Suprapubic skin (tissue), 4 donors: ENCODE data around the gene ADGRF4. TPM values are rescaled to one million over a fixed set of nuclear protein-coding genes. Genes with fewer than 3 reads are reported as not detected.

ENCODE experiments used
- DNase-seq, 2 donors: peaks; one replicate each; pipeline ENCODE4 v3.0.0-alpha.2; 2019; ENCODE audit warnings: low spot score in 2 of 2
- H3K27ac ChIP-seq: fragments of 200-600 bp; sonication (generic); one replicate; pipeline ENCODE4 v1.5.1; 2019
- H3K27me3 ChIP-seq: fragments of 200-600 bp; sonication (generic); one replicate; pipeline ENCODE4 v1.5.1; 2019
- H3K36me3 ChIP-seq: fragments of 200-600 bp; sonication (generic); one replicate; pipeline ENCODE4 v1.5.1; 2019
- H3K4me1 ChIP-seq: fragments of 200-600 bp; sonication (generic); one replicate; pipeline ENCODE4 v1.5.1; 2019
- H3K4me3 ChIP-seq: fragments of 200-600 bp; sonication (generic); one replicate; pipeline ENCODE4 v1.5.1; 2019; ENCODE audit warnings: mild to moderate bottlenecking
- H3K9me3 ChIP-seq: fragments of 200-600 bp; sonication (generic); one replicate; pipeline ENCODE4 v1.5.1; 2019
- CTCF ChIP-seq, 2 donors: fragments of 200-600 bp in 1 of 2; fragments of 450-650 bp in 1 of 2; sonication (generic) in 1 of 2; IDR thresholded peaks; one replicate each; pipeline ENCODE4 v1.5.1; 2016 to 2019; ENCODE audit warnings: antibody characterized with exemption in 2 of 2, mild to moderate bottlenecking in 1 of 2, moderate library complexity in 1 of 2
- EP300 ChIP-seq: sonication (generic); formaldehyde crosslinking; IDR thresholded peaks from one replicate; pipeline ENCODE4 v1.6.1; 2017; ENCODE audit warnings: antibody characterized with exemption
- POLR2A ChIP-seq, 2 donors: fragments of 450-650 bp; IDR thresholded peaks; one replicate each; pipeline ENCODE4 v1.6.1; 2017; ENCODE audit warnings: antibody characterized with exemption in 2 of 2, mild to moderate bottlenecking in 2 of 2, moderate library complexity in 2 of 2
- POLR2AphosphoS5 ChIP-seq, 3 donors: sonication (generic); formaldehyde crosslinking; IDR thresholded peaks; one replicate each; pipeline ENCODE4 v1.6.1; 2017; ENCODE audit warnings: antibody characterized with exemption in 3 of 3
- WGBS: methylation state at CpG from one replicate; pipeline ENCODE4 v1.1.5; 2018; 5-methylcytosine and 5-hydroxymethylcytosine counted together
- total RNA-seq, 4 donors: library from RNA; depleted of rRNA; stranded (reverse); fragments of >200 nt; gene quantifications; one replicate each; pipeline ENCODE4 v1.1.0, GENCODE V29; 2016

ADGRF4 gene
- total RNA-seq, 4 donors from 2014 or later, result 38.9 to 74.3 (median 45.3) TPM

GRCh38 chr6:47654255-47654654, 44.1 kb upstream of the ADGRF4 start:
- peaks cover 9% of the 10 kb centered on the region for H3K4me1 ChIP-seq
- DNase-seq, result no peak
- no peak overlapping the region for H3K4me3 ChIP-seq
- H3K36me3 ChIP-seq, result no peaks in the 10 kb centered on the region
- 87% methylated on average over 4 of the region's 4 CpGs for WGBS
- no peaks in the 10 kb centered on the region for H3K27me3 ChIP-seq
- no peak overlapping the region for H3K27ac ChIP-seq
- no peak for TF ChIP-seq EP300
- no peak for TF ChIP-seq CTCF (IDR thresholded peaks at IDR 0.05)
- TF ChIP-seq POLR2AphosphoS5 (IDR thresholded peaks at IDR 0.05), result no peak
- TF ChIP-seq POLR2A (IDR thresholded peaks at IDR 0.05), result no peak
- no peaks in the 10 kb centered on the region for H3K9me3 ChIP-seq

- Histone ChIP-seq H3K27me3 (no peaks in the 10 kb centered on the region), H3K27ac (no peak overlapping the region), H3K9me3 (no peaks in the 10 kb centered on the region), H3K4me1 (peaks cover 7% of the 10 kb centered on the region), H3K36me3 (no peaks in the 10 kb centered on the region), H3K4me3 (no peak overlapping the region)
- no peak for DNase-seq
- 54% methylated on average over 6 of the region's 7 CpGs for WGBS
- no peak for TF ChIP-seq CTCF (IDR thresholded peaks at IDR 0.05)
- no peak for TF ChIP-seq EP300
- no peak for TF ChIP-seq POLR2A (IDR thresholded peaks at IDR 0.05)
- TF ChIP-seq POLR2AphosphoS5 (IDR thresholded peaks at IDR 0.05), result no peak
Measured at GRCh38 chr6:47655719-47656595, 42.4 kb upstream of the ADGRF4 start.

GRCh38 chr6:47661960-47662359, 36.4 kb upstream of the ADGRF4 start:
- Histone ChIP-seq H3K27me3 (no peaks in the 10 kb centered on the region), H3K27ac (no peak overlapping the region), H3K4me1 (no peaks in the 10 kb centered on the region), H3K4me3 (no peak overlapping the region), H3K9me3 (no peaks in the 10 kb centered on the region), H3K36me3 (no peaks in the 10 kb centered on the region)
- WGBS, result 92% methylated on average over 5 of the region's 5 CpGs
- TF ChIP-seq CTCF (IDR thresholded peaks at IDR 0.05) (no peak), POLR2A (IDR thresholded peaks at IDR 0.05) (no peak), POLR2AphosphoS5 (IDR thresholded peaks at IDR 0.05) (no peak), EP300 (no peak)
- no peak for DNase-seq

GRCh38 chr6:47663462-47664216, 34.7 kb upstream of the ADGRF4 start:
- Histone ChIP-seq H3K27me3 (no peaks in the 10 kb centered on the region), H3K36me3 (no peaks in the 10 kb centered on the region), H3K4me3 (no peak overlapping the region), H3K9me3 (no peaks in the 10 kb centered on the region), H3K27ac (no peak overlapping the region), H3K4me1 (no peaks in the 10 kb centered on the region)
- WGBS, result 89% methylated on average over 13 of the region's 13 CpGs
- TF ChIP-seq POLR2A (IDR thresholded peaks at IDR 0.05), result no peak
- no peak for TF ChIP-seq POLR2AphosphoS5 (IDR thresholded peaks at IDR 0.05)
- TF ChIP-seq EP300, result no peak
- no peak for TF ChIP-seq CTCF (IDR thresholded peaks at IDR 0.05)
- no peak for DNase-seq

- H3K36me3 ChIP-seq, result no peaks in the 10 kb centered on the region
- peaks cover 8% of the 10 kb centered on the region for H3K4me1 ChIP-seq
- no peak for TF ChIP-seq CTCF (IDR thresholded peaks at IDR 0.05)
- TF ChIP-seq POLR2A (IDR thresholded peaks at IDR 0.05), result no peak
- TF ChIP-seq EP300, result no peak
- no peak for TF ChIP-seq POLR2AphosphoS5 (IDR thresholded peaks at IDR 0.05)
- no peak for DNase-seq
- WGBS, result 47% methylated on average over 3 of the region's 3 CpGs
- H3K27ac ChIP-seq, result peak overlapping the region; percentile 33
- no peak overlapping the region for H3K4me3 ChIP-seq
- no peaks in the 10 kb centered on the region for H3K9me3 ChIP-seq
- no peaks in the 10 kb centered on the region for H3K27me3 ChIP-seq
Measured at GRCh38 chr6:47665112-47665511, 33.3 kb upstream of the ADGRF4 start.
